Neutrophil (primary cell): ENCODE data around the gene GLB1L3.
A peak's percentile ranks its signal among the peaks of the same experiment; 100 is the strongest.

ENCODE experiments used
- H3K27ac ChIP-seq: fragments of 200-600 bp; sonication (generic); 2 replicates; pipeline ENCODE4 v1.5.1; 2016; ENCODE audit warnings: mild to moderate bottlenecking, moderate library complexity
- H3K27me3 ChIP-seq: fragments of 200-600 bp; sonication (generic); 2 replicates; pipeline ENCODE4 v1.6.0; 2016; ENCODE audit warnings: mild to moderate bottlenecking
- H3K36me3 ChIP-seq: fragments of 200-600 bp; sonication (generic); 2 replicates; pipeline ENCODE4 v1.5.1; 2017
- H3K4me1 ChIP-seq, 2 experiments: fragments of 200-600 bp in 1 of 2; sonication (generic) in 1 of 2; 1 replicate in 1 of 2; 2 replicates in 1 of 2; pipeline versions ENCODE4 v1.5.1 to v1.6.1; 2013 to 2016; ENCODE audit warnings: low read depth in 1 of 2, low read length in 1 of 2, mild to moderate bottlenecking in 1 of 2, moderate library complexity in 1 of 2; ENCODE audit not compliant: control insufficient read depth in 1 of 2, insufficient read depth in 1 of 2
- H3K4me3 ChIP-seq, 2 experiments: fragments of 200-600 bp in 1 of 2; sonication (generic) in 1 of 2; 1 replicate in 1 of 2; 2 replicates in 1 of 2; pipeline ENCODE4 v1.5.1; 2013 to 2016; ENCODE audit warnings: low read depth in 1 of 2, low read length in 1 of 2, mild to moderate bottlenecking in 1 of 2, moderate library complexity in 1 of 2
- H3K9me3 ChIP-seq: fragments of 200-600 bp; sonication (generic); 2 replicates; pipeline ENCODE4 v1.5.1; 2016
- CTCF ChIP-seq: fragments of 200-600 bp; sonication (generic); IDR thresholded peaks from 2 replicates; pipeline ENCODE4 v1.5.1; 2016; ENCODE audit warnings: antibody characterized with exemption

The GLB1L3 gene

GRCh38 chr11:134238956-134239355 lies 37.2 kb upstream of the GLB1L3 start:
- Histone ChIP-seq H3K4me3 (no peak overlapping the region), H3K4me1 (peaks cover 14% of the 10 kb centered on the region in 2 experiments), H3K9me3 (no peaks in the 10 kb centered on the region), H3K27ac (no peak overlapping the region), H3K36me3 (peaks cover 88% of the 10 kb centered on the region), H3K27me3 (no peaks in the 10 kb centered on the region)
- TF ChIP-seq CTCF: no peak

DNA sequence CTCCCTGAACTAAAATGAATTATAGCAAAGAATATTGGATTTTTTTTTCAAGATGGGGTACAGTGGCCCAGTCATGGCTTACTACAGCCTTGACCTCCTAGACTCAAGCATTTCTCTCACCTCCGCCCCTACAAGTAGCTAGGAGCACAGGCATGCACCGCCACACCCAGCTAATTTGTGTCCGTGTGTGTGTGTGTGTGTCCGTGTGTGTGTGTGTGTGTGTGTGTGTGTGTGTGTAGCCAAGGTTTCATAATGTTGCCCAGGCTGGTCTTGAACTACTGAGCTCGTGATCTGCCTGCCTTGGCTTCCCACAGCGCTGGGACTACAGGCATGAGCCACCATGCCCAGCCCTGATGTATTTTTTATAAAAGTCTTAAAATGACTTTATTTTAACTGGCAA lies 35.6 kb upstream of the GLB1L3 start:
- no peak overlapping the region for H3K27ac ChIP-seq
- H3K27me3 ChIP-seq: no peaks in the 10 kb centered on the region
- H3K4me3 ChIP-seq: no peak overlapping the region
- H3K9me3 ChIP-seq: no peaks in the 10 kb centered on the region
- no peak for TF ChIP-seq CTCF
- peaks cover 94% of the 10 kb centered on the region for H3K36me3 ChIP-seq
- H3K4me1 ChIP-seq: peaks cover 14% of the 10 kb centered on the region in 2 experiments

DNA sequence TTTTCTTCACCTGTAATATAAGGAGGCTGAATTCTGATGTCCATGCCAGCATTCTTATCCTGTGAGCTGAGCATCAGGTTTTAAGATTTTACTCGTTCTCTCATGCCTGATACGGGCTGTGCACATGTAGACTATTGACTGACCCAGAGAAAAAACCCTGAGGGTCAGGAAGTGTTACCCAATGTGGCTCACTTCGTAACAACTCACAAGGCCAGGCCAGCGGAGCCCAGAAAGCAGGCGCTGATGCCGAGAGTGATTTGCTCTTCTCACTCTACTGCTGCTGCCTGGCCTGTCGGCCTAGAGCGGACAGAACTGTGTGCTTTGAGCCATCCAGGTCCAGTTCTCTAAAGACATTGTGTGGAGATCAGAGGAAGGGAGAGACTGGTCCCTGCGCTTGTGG lies 33.8 kb upstream of the GLB1L3 start:
- Histone ChIP-seq H3K4me3 (no peak overlapping the region), H3K9me3 (no peaks in the 10 kb centered on the region), H3K27me3 (no peaks in the 10 kb centered on the region), H3K36me3 (peaks cover 94% of the 10 kb centered on the region), H3K4me1 (peaks cover 14% of the 10 kb centered on the region in 2 experiments), H3K27ac (peak overlapping the region; percentile 71)
- no peak for TF ChIP-seq CTCF

DNA sequence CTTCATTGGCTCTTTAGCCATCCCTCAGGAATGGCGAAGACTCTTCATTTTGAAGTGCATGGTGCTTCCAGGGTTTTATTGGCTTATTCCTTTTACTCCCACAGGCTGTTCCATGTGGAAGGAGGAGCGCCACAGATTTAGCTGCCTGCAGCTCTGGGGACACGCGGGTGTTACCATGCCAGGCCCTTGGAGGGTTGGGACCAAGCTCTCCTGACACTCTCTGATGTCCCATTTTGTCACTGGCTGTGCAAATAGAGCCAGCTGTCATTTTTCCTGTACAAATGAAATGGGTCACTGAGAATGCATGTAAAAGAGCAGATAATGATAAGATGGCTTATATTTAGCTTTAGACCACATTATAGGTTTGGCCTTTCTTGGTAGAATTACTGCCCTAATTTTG lies 32.3 kb upstream of the GLB1L3 start:
- TF ChIP-seq CTCF: no peak
- Histone ChIP-seq H3K4me1 (peaks cover 14% of the 10 kb centered on the region in 2 experiments), H3K36me3 (peaks cover 94% of the 10 kb centered on the region), H3K27me3 (no peaks in the 10 kb centered on the region), H3K27ac (no peak overlapping the region), H3K9me3 (no peaks in the 10 kb centered on the region), H3K4me3 (no peak overlapping the region)

GRCh38 chr11:134244593-134244992 lies 31.6 kb upstream of the GLB1L3 start:
- Histone ChIP-seq H3K36me3 (peaks cover 94% of the 10 kb centered on the region), H3K4me1 (peaks cover 14 to 16% of the 10 kb centered on the region in 2 experiments)

More at GRCh38 chr11:134244593-134244992, 31.6 kb upstream of the GLB1L3 start:
- H3K9me3 ChIP-seq: no peaks in the 10 kb centered on the region
- H3K27me3 ChIP-seq: no peaks in the 10 kb centered on the region
- no peak overlapping the region for H3K4me3 ChIP-seq
- TF ChIP-seq CTCF: no peak
- no peak overlapping the region for H3K27ac ChIP-seq
